ENCODE results near the gene REL.

REL gene

GRCh38 chr2:60954139-60954538 is 72.8 kb downstream of the REL start:
- no CpG with 5 or more reads among the region's 2 CpGs for WGBS (ENCODE audit: extremely low coverage, insufficient coverage, low lambda C conversion rate)

GRCh38 chr2:60957224-60957623 is 75.8 kb downstream of the REL start:
- no peak overlapping the region for H3K9ac ChIP-seq (ENCODE audit: low read length)
- H3K27me3 ChIP-seq (ENCODE audit: insufficient read depth, low read length, poor library complexity): no peaks in the 10 kb centered on the region
- H3K56ac ChIP-seq (ENCODE audit: low read length): no peak overlapping the region
- H4K5ac ChIP-seq (ENCODE audit: low read length): no peak overlapping the region
- H2BK15ac ChIP-seq (replicated peaks; ENCODE audit: low read depth): no peak overlapping the region
- no peak overlapping the region for H2AK5ac ChIP-seq (ENCODE audit: low read length)
- H3K18ac ChIP-seq (ENCODE audit: low read length): no peak overlapping the region
- DNase-seq: no peak
- WGBS (ENCODE audit: extremely low coverage, insufficient coverage, low lambda C conversion rate): no CpG with 5 or more reads among the region's 8 CpGs
- no peak overlapping the region for H2BK120ac ChIP-seq (ENCODE audit: low read depth, low read length)
- H3K23ac ChIP-seq (ENCODE audit: low read length): no peak overlapping the region
- H4K8ac ChIP-seq (ENCODE audit: low read depth, low read length): no peak overlapping the region
- H3K27ac ChIP-seq (ENCODE audit: low read depth, low read length): no peak overlapping the region
- H3K4ac ChIP-seq (ENCODE audit: low read depth, low read length): no peak overlapping the region
- no peaks in the 10 kb centered on the region for H3K4me1 ChIP-seq (ENCODE audit: control insufficient read depth, low read depth, low read length)
- H2BK5ac ChIP-seq (ENCODE audit: low read length): no peak overlapping the region
- no peaks in the 10 kb centered on the region for H3K36me3 ChIP-seq (ENCODE audit: control insufficient read depth, insufficient read depth, low read length)
- H3K4me3 ChIP-seq (ENCODE audit: low read length): no peak overlapping the region
- no peak overlapping the region for H3K4me2 ChIP-seq (ENCODE audit: low read length)
- H3K79me1 ChIP-seq (ENCODE audit: low read length): no peaks in the 10 kb centered on the region
- no peaks in the 10 kb centered on the region for H3K79me2 ChIP-seq (ENCODE audit: control insufficient read depth, insufficient read depth, low read length)

More at GRCh38 chr2:60954139-60954538, 72.8 kb downstream of the REL start:
- Histone ChIP-seq H3K4me1 (ENCODE audit: control insufficient read depth, low read depth, low read length) (no peaks in the 10 kb centered on the region), H2AK5ac (ENCODE audit: low read length) (no peak overlapping the region), H3K79me1 (ENCODE audit: low read length) (no peaks in the 10 kb centered on the region), H3K4me2 (ENCODE audit: low read length) (no peak overlapping the region), H3K18ac (ENCODE audit: low read length) (no peak overlapping the region), H3K56ac (ENCODE audit: low read length) (no peak overlapping the region), H3K27ac (ENCODE audit: low read depth, low read length) (no peak overlapping the region), H2BK120ac (ENCODE audit: low read depth, low read length) (no peak overlapping the region), H3K4ac (ENCODE audit: low read depth, low read length) (no peak overlapping the region), H2BK15ac (replicated peaks; ENCODE audit: low read depth) (no peak overlapping the region), H3K79me2 (ENCODE audit: control insufficient read depth, insufficient read depth, low read length) (no peaks in the 10 kb centered on the region), H3K9ac (ENCODE audit: low read length) (no peak overlapping the region), H3K4me3 (ENCODE audit: low read length) (no peak overlapping the region), H4K5ac (ENCODE audit: low read length) (no peak overlapping the region), H4K8ac (ENCODE audit: low read depth, low read length) (no peak overlapping the region), H3K36me3 (ENCODE audit: control insufficient read depth, insufficient read depth, low read length) (no peaks in the 10 kb centered on the region), H2BK5ac (ENCODE audit: low read length) (no peak overlapping the region), H3K27me3 (ENCODE audit: insufficient read depth, low read length, poor library complexity) (no peaks in the 10 kb centered on the region), H3K23ac (ENCODE audit: low read length) (no peak overlapping the region)
- peak; percentile 37 for DNase-seq

- H3K79me1 ChIP-seq (ENCODE audit: low read length): no peaks in the 10 kb centered on the region
- no peak overlapping the region for H2BK5ac ChIP-seq (ENCODE audit: low read length)
- no peak overlapping the region for H3K27ac ChIP-seq (ENCODE audit: low read depth, low read length)
- no peaks in the 10 kb centered on the region for H3K79me2 ChIP-seq (ENCODE audit: control insufficient read depth, insufficient read depth, low read length)
- H3K18ac ChIP-seq (ENCODE audit: low read length): no peak overlapping the region
- H3K23ac ChIP-seq (ENCODE audit: low read length): no peak overlapping the region
- DNase-seq: no peak
- H3K36me3 ChIP-seq (ENCODE audit: control insufficient read depth, insufficient read depth, low read length): no peaks in the 10 kb centered on the region
- no CpG with 5 or more reads among the region's 5 CpGs for WGBS (ENCODE audit: extremely low coverage, insufficient coverage, low lambda C conversion rate)
- no peak overlapping the region for H3K9ac ChIP-seq (ENCODE audit: low read length)
- no peaks in the 10 kb centered on the region for H3K27me3 ChIP-seq (ENCODE audit: insufficient read depth, low read length, poor library complexity)
- H2BK120ac ChIP-seq (ENCODE audit: low read depth, low read length): no peak overlapping the region
- H3K4me3 ChIP-seq (ENCODE audit: low read length): no peak overlapping the region
- H4K5ac ChIP-seq (ENCODE audit: low read length): no peak overlapping the region
- no peak overlapping the region for H4K8ac ChIP-seq (ENCODE audit: low read depth, low read length)
- no peak overlapping the region for H2BK15ac ChIP-seq (replicated peaks; ENCODE audit: low read depth)
- no peak overlapping the region for H3K56ac ChIP-seq (ENCODE audit: low read length)
- H3K4ac ChIP-seq (ENCODE audit: low read depth, low read length): no peak overlapping the region
- H3K4me1 ChIP-seq (ENCODE audit: control insufficient read depth, low read depth, low read length): no peaks in the 10 kb centered on the region
- no peak overlapping the region for H2AK5ac ChIP-seq (ENCODE audit: low read length)
- no peak overlapping the region for H3K4me2 ChIP-seq (ENCODE audit: low read length)
These were observed 76.3 kb downstream of the REL start for GRCh38 chr2:60957643-60958042.

GRCh38 chr2:60958361-60958760 is 77.0 kb downstream of the REL start:
- no peak overlapping the region for H4K5ac ChIP-seq (ENCODE audit: low read length)
- H2AK5ac ChIP-seq (ENCODE audit: low read length): no peak overlapping the region
- no peaks in the 10 kb centered on the region for H3K79me1 ChIP-seq (ENCODE audit: low read length)
- no peak overlapping the region for H2BK5ac ChIP-seq (ENCODE audit: low read length)
- no peak overlapping the region for H3K9ac ChIP-seq (ENCODE audit: low read length)
- H3K79me2 ChIP-seq (ENCODE audit: control insufficient read depth, insufficient read depth, low read length): no peaks in the 10 kb centered on the region
- H2BK15ac ChIP-seq (replicated peaks; ENCODE audit: low read depth): no peak overlapping the region
- no peaks in the 10 kb centered on the region for H3K4me1 ChIP-seq (ENCODE audit: control insufficient read depth, low read depth, low read length)
- H3K4me2 ChIP-seq (ENCODE audit: low read length): no peak overlapping the region
- no peak overlapping the region for H2BK120ac ChIP-seq (ENCODE audit: low read depth, low read length)
- no peak overlapping the region for H3K56ac ChIP-seq (ENCODE audit: low read length)
- no peak overlapping the region for H3K18ac ChIP-seq (ENCODE audit: low read length)
- no peaks in the 10 kb centered on the region for H3K27me3 ChIP-seq (ENCODE audit: insufficient read depth, low read length, poor library complexity)
- H3K4ac ChIP-seq (ENCODE audit: low read depth, low read length): no peak overlapping the region
- no peak overlapping the region for H3K27ac ChIP-seq (ENCODE audit: low read depth, low read length)
- DNase-seq: no peak
- no peak overlapping the region for H3K4me3 ChIP-seq (ENCODE audit: low read length)
- no peaks in the 10 kb centered on the region for H3K36me3 ChIP-seq (ENCODE audit: control insufficient read depth, insufficient read depth, low read length)
- no peak overlapping the region for H3K23ac ChIP-seq (ENCODE audit: low read length)
- no peak overlapping the region for H4K8ac ChIP-seq (ENCODE audit: low read depth, low read length)
- WGBS (ENCODE audit: extremely low coverage, insufficient coverage, low lambda C conversion rate): no CpG with 5 or more reads among the region's 3 CpGs

- Histone ChIP-seq H3K4ac (ENCODE audit: low read depth, low read length) (no peak overlapping the region), H3K27me3 (ENCODE audit: insufficient read depth, low read length, poor library complexity) (no peaks in the 10 kb centered on the region), H3K79me2 (ENCODE audit: control insufficient read depth, insufficient read depth, low read length) (no peaks in the 10 kb centered on the region), H4K8ac (ENCODE audit: low read depth, low read length) (no peak overlapping the region), H3K23ac (ENCODE audit: low read length) (no peak overlapping the region), H3K27ac (ENCODE audit: low read depth, low read length) (no peak overlapping the region), H2BK5ac (ENCODE audit: low read length) (no peak overlapping the region), H3K36me3 (ENCODE audit: control insufficient read depth, insufficient read depth, low read length) (no peaks in the 10 kb centered on the region), H4K5ac (ENCODE audit: low read length) (no peak overlapping the region), H3K9ac (ENCODE audit: low read length) (no peak overlapping the region), H3K56ac (ENCODE audit: low read length) (no peak overlapping the region), H2BK120ac (ENCODE audit: low read depth, low read length) (no peak overlapping the region), H3K4me2 (ENCODE audit: low read length) (no peak overlapping the region), H2BK15ac (replicated peaks; ENCODE audit: low read depth) (no peak overlapping the region), H2AK5ac (ENCODE audit: low read length) (no peak overlapping the region), H3K18ac (ENCODE audit: low read length) (no peak overlapping the region), H3K4me1 (ENCODE audit: control insufficient read depth, low read depth, low read length) (no peaks in the 10 kb centered on the region), H3K4me3 (ENCODE audit: low read length) (no peak overlapping the region), H3K79me1 (ENCODE audit: low read length) (no peaks in the 10 kb centered on the region)
- no CpG with 5 or more reads among the region's 3 CpGs for WGBS (ENCODE audit: extremely low coverage, insufficient coverage, low lambda C conversion rate)
- no peak for DNase-seq
These were observed 77.4 kb downstream of the REL start for GRCh38 chr2:60958800-60959199.

- Histone ChIP-seq H3K56ac (ENCODE audit: low read length) (no peak overlapping the region), H2BK5ac (ENCODE audit: low read length) (no peak overlapping the region), H4K8ac (ENCODE audit: low read depth, low read length) (no peak overlapping the region), H3K4me3 (ENCODE audit: low read length) (no peak overlapping the region), H3K79me1 (ENCODE audit: low read length) (no peaks in the 10 kb centered on the region), H3K23ac (ENCODE audit: low read length) (no peak overlapping the region), H3K4me1 (ENCODE audit: control insufficient read depth, low read depth, low read length) (no peaks in the 10 kb centered on the region), H3K9ac (ENCODE audit: low read length) (no peak overlapping the region), H3K27me3 (ENCODE audit: insufficient read depth, low read length, poor library complexity) (no peaks in the 10 kb centered on the region), H3K27ac (ENCODE audit: low read depth, low read length) (no peak overlapping the region), H2BK15ac (replicated peaks; ENCODE audit: low read depth) (no peak overlapping the region), H2AK5ac (ENCODE audit: low read length) (no peak overlapping the region), H3K18ac (ENCODE audit: low read length) (no peak overlapping the region), H3K79me2 (ENCODE audit: control insufficient read depth, insufficient read depth, low read length) (no peaks in the 10 kb centered on the region), H3K4me2 (ENCODE audit: low read length) (no peak overlapping the region), H3K36me3 (ENCODE audit: control insufficient read depth, insufficient read depth, low read length) (no peaks in the 10 kb centered on the region), H2BK120ac (ENCODE audit: low read depth, low read length) (no peak overlapping the region), H4K5ac (ENCODE audit: low read length) (no peak overlapping the region), H3K4ac (ENCODE audit: low read depth, low read length) (no peak overlapping the region)
- DNase-seq: no peak
- no CpG with 5 or more reads among the region's 7 CpGs for WGBS (ENCODE audit: extremely low coverage, insufficient coverage, low lambda C conversion rate)
These were observed 78.1 kb downstream of the REL start for GRCh38 chr2:60959501-60959900.

Data from mesendoderm (in vitro differentiated cells).